GM19023 (cell line): ENCODE results near the gene SYT10.
"Not testable (repeated sequence)": the region's sequence is repeated elsewhere in the genome, so short reads cannot be mapped to it uniquely, and the experiment has no call there.

Source experiments
- ATAC-seq: cut with Tn5 transposase; IDR thresholded peaks from one replicate; pipeline ENCODE4 v1.9.1; 2021; ENCODE audit warnings: mild to moderate bottlenecking, moderate library complexity; ENCODE audit not compliant: unreplicated experiment

The SYT10 gene, protein sequence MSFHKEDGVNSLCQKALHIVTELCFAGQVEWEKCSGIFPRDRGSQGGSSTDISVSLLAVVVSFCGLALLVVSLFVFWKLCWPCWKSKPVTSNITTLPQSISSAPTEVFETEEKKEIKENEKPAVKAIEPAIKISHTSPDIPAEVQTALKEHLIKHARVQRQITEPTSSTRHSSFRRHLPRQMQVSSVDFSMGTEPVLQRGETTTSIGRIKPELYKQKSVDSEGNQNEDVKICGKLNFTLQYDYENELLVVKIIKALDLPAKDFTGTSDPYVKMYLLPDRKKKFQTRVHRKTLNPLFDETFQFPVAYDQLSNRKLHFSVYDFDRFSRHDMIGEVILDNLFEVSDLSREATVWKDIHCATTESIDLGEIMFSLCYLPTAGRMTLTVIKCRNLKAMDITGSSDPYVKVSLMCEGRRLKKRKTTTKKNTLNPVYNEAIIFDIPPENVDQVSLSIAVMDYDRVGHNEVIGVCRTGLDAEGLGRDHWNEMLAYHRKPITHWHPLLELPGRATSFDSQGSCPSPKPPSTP

DNA sequence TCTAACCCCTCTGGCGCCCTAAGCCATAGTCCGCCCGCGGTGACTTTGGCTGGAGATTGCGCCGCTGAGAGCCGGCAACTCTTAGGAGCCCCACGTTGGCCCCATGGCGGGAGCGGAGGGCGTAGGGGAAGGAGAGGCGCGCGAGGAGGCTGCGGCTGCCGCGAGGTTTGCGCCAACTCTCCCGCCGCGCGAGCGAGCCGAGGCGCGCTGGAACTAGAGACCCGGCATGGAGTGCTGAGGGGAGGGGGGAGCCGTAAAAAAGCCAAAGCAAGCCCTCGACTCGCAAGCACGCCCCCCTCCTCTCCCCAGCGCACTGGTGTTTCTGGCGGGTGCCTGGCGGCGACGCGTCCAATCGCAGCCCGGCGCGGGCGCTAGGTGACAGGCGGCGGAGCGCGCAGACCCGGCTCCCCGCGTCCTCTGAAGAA is at the start of gene SYT10:
TSS of gene SYT10 (minus strand) at position 233 of the 425 bp plus-strand sequence. CDS start 297 bp downstream, outside the sequence.
- no peak for ATAC-seq

DNA sequence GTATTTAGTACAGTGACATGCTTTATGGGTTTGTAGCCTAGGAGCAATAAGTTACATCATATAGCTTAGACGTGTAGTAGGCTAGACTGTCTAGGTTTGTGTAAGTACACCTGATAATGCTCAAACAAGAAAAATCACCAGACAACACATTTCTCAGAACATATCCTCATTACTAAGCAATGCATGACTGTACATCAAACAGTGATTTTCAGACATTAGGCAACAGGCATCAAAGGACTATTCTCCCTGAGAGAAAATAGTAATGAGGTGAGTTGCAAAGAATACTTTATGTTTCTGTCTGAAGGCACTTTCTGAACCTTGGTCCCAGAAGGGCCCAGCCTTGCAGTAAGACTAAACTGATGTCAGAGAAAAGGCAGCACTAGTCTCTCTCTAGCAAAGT is 48.4 kb upstream of the SYT10 start:
- ATAC-seq: no peak

DNA sequence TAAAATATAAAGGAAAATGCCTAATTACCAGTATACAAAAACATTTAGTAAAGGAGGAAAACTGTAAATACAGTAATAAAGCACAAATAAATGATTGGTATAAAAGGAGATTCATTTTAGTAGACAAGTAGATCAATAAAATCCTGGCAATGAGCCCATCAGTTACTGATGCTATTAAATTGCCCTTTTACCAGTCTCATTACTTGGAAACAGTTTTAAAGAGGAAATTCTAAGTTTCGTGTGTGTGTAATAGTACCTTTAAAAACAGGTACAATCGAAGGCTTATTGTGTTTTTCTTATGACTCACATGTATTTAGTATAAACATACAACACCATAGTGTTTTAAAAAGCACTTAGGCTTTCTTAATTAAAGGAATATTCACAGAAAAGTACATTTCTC is 46.4 kb upstream of the SYT10 start:
- ATAC-seq: no peak

DNA sequence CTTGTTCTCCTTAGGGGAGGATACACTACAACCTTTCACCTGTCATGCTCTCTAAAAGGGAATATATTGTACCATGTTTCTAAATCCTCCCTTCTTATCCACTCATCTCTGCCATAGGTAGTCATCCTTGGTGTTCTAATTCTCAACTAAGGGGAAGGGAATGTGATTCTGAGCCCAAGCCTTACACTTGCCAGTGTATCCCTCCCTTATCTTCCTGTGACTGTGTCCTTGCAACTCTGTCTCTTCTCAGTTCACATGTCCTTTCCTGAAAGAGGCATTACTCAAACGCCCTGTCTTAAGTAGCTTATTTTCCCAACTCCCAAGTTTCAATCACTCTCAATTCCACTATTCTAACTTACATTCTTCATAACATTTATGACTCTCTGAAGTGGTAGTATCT is 44.5 kb upstream of the SYT10 start:
- ATAC-seq: no peak

DNA sequence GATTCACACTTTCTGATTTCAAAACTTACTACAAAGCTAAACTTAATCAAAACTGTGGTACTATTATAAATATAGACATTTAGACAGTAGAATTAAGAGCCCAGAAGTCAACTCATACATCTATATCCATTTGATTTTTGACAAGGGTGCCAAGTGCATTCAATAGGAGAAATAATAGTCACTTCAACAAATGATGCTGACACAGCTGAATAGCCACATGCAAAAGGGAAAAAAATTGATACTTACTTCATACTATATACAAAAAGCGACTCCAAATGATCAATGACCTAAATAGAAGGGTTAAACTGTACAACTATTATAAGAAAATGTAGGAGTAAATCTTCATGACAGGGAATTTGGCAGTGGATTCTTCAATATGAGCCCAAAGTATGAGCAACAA is 40.7 kb upstream of the SYT10 start:
- no peak for ATAC-seq

DNA sequence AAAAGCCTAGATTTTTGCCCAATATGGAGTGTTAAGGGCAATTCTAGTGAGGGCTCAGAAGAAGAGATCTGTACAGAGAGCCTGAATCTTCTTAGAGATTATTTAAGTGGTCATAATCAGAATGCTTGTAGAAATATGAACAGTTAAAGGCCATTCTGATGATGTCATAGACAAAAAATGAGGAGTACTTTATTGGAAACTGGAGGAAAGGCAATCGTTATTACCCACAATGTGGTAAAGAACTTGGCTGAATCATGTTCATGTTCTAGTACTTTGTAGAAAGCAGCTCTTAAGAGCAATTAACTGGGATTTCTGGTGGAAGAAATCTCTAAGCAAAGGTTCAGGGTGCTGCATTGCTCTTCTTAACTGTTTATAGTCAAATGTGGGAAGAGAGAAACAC is 36.4 kb upstream of the SYT10 start:
- no peak for ATAC-seq

DNA sequence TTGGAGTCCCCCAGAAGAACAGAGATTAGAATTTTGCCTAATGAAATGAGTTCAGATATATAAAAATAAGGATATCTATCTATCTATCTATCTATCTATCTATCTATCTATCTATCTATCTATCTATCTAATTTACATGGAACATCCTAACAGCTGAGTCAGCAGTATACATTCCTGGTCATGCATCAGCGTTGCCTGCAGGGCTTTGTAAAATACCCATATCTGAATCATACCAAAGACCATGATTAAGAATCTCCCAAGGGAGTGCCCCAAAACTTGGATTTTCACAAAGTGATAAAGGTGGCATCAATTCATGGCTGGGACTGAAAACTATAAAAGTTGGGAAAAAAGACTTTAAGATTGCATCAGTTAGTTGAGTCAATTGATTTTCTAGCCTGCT is 32.7 kb upstream of the SYT10 start:
- ATAC-seq: no peak

- ATAC-seq: no peak
Measured at GRCh38 chr12:33455096-33455495, 15.5 kb upstream of the SYT10 start.

GRCh38 chr12:33450480-33450879 is 10.9 kb upstream of the SYT10 start:
- no peak for ATAC-seq

DNA sequence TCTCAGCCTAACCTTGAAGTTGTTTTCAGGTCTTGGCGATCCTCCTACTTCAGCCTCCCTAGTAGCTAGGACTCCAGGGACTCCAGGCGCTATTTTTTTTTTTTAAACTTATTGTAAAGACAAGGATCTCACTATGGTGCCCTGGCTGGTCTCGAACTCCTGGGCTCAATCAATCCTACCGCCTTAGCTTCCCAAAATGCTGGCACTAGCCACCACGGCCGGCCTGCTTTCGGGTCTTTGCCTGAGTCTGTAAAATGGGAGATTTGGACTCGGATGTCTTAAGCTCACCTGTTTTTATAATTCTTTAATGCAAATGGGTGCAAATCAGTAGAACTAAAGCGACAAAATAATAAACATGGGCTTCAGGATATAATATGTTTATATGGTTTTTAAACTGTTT is 858 bp upstream of the SYT10 start:
- ATAC-seq: no peak

GRCh38 chr12:33438851-33439586 is 600 bp downstream of the SYT10 start:
- ATAC-seq: no peak

- ATAC-seq: no peak
Measured at GRCh38 chr12:33438025-33438772, 1.4 kb downstream of the SYT10 start.

DNA sequence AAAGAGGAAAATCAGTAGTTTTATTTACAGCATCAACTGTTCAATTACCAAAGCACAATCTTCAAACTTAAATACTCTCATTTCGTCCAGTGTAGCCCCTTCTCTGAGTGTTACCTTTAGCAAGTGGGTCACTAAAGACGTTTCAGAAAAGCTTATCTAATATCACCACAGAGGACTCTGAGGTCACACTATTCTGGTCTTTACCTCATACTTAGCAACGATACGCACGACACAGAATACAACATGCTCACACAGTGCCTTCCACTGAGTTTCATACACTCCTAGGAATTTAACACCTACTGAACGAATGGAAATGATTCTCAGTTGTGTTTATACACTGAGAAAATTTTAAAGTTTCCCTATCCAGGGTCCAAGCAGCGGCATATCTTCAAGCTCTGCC is 2.0 kb downstream of the SYT10 start:
- no peak for ATAC-seq

- no peak for ATAC-seq
Measured at GRCh38 chr12:33432992-33433391, 6.6 kb downstream of the SYT10 start.

DNA sequence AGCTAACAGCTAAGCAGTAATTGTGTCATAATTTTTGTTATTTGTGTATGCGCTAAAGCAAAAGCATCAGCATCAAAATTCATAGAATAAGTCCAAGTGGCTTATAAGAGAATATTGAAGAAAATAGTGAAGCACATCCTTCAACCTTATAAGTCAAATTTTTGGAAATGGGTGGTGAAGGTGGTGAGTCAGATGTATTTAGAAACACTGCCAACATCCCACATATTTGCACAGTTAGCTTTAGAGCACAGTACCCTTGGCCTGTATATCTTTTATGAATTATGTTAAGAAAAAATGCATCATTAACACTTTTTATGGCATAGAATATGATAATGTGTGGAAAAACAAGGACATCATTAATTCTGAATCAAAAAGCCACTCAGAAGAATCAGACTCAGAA is 8.0 kb downstream of the SYT10 start:
- no peak for ATAC-seq

- no peak for ATAC-seq
Measured at GRCh38 chr12:33429468-33429867, 10.2 kb downstream of the SYT10 start.

DNA sequence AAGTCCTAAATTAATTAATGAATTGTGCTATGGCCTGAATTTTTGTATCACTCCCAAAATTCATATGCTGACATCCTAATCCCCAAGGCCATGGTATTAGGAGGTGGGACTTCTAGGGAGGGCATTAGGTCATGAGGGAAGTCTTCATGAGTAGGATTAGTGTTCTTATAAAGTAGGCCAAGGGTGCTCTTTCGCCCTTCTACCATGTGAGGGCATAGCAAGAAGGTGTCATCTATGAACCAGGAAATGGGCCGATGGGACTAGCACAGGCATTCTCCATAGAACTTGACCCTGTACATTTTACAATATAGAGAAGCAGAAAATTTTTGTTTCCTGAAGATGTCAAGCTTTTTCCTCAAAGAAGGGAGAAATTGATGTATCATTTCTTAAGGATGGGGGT is 12.5 kb downstream of the SYT10 start:
- no peak for ATAC-seq

- no peak for ATAC-seq
Measured at GRCh38 chr12:33423706-33424105, 15.9 kb downstream of the SYT10 start.

DNA sequence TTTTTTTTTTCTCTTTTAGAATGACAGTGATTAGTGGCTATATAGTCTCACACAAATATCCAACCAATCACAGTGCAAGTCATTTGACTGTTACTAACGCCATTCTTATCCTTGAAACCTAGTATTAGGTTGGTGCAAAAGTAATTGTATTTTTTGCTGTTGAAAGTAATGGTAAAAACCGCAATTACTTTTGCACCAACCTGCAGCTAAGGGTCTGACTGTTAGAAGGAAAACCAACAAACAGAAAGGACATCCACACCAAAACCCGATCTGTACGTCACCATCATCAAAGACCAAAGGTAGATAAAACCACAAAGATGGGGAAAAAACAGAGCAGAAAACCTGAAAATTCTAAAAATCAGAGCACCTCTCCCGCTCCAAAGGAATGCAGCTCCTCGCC is 27.2 kb downstream of the SYT10 start:
- ATAC-seq: not testable (repeated sequence)

DNA sequence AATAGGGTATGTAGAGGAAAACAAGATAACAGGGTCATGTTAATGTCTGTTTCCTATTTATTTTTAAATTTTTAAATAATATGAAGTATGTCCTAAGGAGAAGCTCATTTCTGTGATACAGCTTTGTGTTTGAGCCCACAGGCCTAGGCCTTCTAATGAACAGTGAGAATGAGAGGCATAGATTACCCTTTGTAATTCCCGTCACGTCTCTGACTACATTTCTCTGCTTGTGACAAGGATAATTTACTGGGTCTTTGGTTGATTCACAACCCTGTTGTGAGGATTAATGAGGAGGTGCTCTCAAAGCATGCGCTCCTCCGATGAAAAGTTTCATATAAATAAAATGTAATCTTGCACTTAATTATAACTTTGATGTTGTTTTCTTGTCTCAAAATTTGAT is 56.1 kb downstream of the SYT10 start:
- no peak for ATAC-seq

- no peak for ATAC-seq
Measured at GRCh38 chr12:33376153-33376552, 63.5 kb downstream of the SYT10 start.
